H1 (cell line): Measurements from ENCODE around the gene GATAD2B. TPM values are rescaled to one million over a fixed set of nuclear protein-coding genes. Genes with fewer than 3 reads are reported as not detected.

Source experiments
- KDM1A ChIP-seq: fragments of 200-600, 300-600 bp; sonication (generic); IDR thresholded peaks from 2 replicates; pipeline ENCODE4 v1.7.1; 2016; ENCODE audit warnings: mild to moderate bottlenecking, low read length, borderline replicate concordance
- SP2 ChIP-seq: IDR thresholded peaks from 2 replicates; pipeline ENCODE4 v1.6.1; 2012; ENCODE audit warnings: mild to moderate bottlenecking, low read length, inconsistent platforms
- SRF ChIP-seq: IDR thresholded peaks from 2 replicates; pipeline ENCODE4 v1.6.1; 2011; ENCODE audit warnings: mild to moderate bottlenecking, low read depth, low read length, moderate library complexity
- YY1 ChIP-seq: IDR thresholded peaks from 2 replicates; pipeline ENCODE4 v1.6.1; 2011; ENCODE audit warnings: low read depth, mild to moderate bottlenecking, low read length
- polyA plus RNA-seq, 7 experiments: library from polyadenylated mRNA; depleted of rRNA in 3 of 7; stranded (reverse) in 5 of 7; unstranded in 2 of 7; fragments of >200 nt in 5 of 7; fragments of 200-250 nt in 2 of 7; gene quantifications; 1 replicate in 5 of 7; 2 replicates in 1 of 7; 4 replicates in 1 of 7; pipeline versions ENCODE4 v1.2.1 to v1.2.3, GENCODE V29; 2011 to 2013; ENCODE audit warnings: missing spikeins in 2 of 7, mixed read lengths in 2 of 7
- total RNA-seq: library from RNA; stranded (reverse); fragmentation: NEBNext Ultra II Directional; extraction: Animal tissue kit (Norgen Biotek cat#: 25700); gene quantifications from 2 replicates; pipeline ENCODE4 v1.2.1, GENCODE V29; 2021

GATAD2B gene
- total and polyA plus RNA-seq, 2 of the 8 experiments (the other 6 are each of a cell fraction or from before 2014, with no cell fraction given): 8.4 to 39.1 TPM

DNA sequence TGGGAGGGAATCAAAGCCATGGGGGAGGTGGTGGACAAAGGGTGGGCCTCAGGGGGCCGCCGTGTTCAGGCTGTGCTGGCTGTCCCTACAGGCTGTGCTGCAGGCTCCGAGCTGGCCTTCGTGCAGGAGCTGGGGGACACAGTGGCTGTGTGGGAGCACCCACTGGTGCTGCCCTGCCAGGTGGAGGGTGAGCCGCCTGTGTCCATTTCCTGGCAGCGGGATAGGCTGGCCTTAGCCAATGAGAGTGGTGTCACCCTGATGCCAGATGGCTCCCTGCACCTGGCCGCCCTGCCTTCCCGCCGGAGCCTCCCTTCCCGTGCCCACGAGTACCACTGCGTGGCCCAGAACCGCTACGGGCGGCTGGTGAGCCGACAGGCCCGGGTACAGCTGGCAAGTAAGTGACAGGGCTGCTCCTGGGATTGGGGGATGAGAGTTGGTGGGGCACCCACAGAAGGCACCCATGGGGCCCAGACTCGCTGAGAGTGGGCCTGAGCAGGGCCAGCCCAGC lies 127.4 kb downstream of the GATAD2B start (continued):
- no peak for TF ChIP-seq KDM1A
- TF ChIP-seq SP2: no peak
- no peak for TF ChIP-seq SRF
- TF ChIP-seq YY1: no peak
